GM21367 (cell line): Measurements from ENCODE around the gene LAGE3.

Experiments
- ATAC-seq: cut with Tn5 transposase; IDR thresholded peaks from one replicate; pipeline ENCODE4 v1.9.1; 2021; ENCODE audit not compliant: unreplicated experiment

Gene LAGE3

GRCh38 chrX:154478728-154479622 is at the start of gene LAGE3:
TSS of gene LAGE3 (minus strand) at chrX:154479281. CDS start at chrX:154478915, 366 bp downstream.
- peak; percentile 86 for ATAC-seq

GRCh38 chrX:154526901-154527675 is 48.0 kb upstream of the LAGE3 start:
- peak; percentile 67 for ATAC-seq

GRCh38 chrX:154525606-154526490 is 46.8 kb upstream of the LAGE3 start:
- no peak for ATAC-seq

- ATAC-seq: no peak
These were observed 40.3 kb upstream of the LAGE3 start for GRCh38 chrX:154519389-154519788.

- ATAC-seq: no peak
These were observed 38.2 kb upstream of the LAGE3 start for GRCh38 chrX:154517101-154517781.

- no peak for ATAC-seq
These were observed 37.6 kb upstream of the LAGE3 start for GRCh38 chrX:154516656-154517100.

- ATAC-seq: peak; percentile 94
These were observed 37.0 kb upstream of the LAGE3 start, which contains the start of gene FAM3A for GRCh38 chrX:154515966-154516655. TSS of gene FAM3A (minus strand) at chrX:154516232. CDS start at chrX:154515772, 460 bp downstream.

- no peak for ATAC-seq
These were observed 36.2 kb upstream of the LAGE3 start for GRCh38 chrX:154515090-154515965.

GRCh38 chrX:154513716-154514115 is 34.6 kb upstream of the LAGE3 start:
- ATAC-seq: no peak

- ATAC-seq: no peak
These were observed 33.9 kb upstream of the LAGE3 start for GRCh38 chrX:154512879-154513553.

- ATAC-seq: no peak
These were observed 32.7 kb upstream of the LAGE3 start for GRCh38 chrX:154511761-154512160.

- no peak for ATAC-seq
These were observed 30.4 kb upstream of the LAGE3 start for GRCh38 chrX:154509455-154509854.

GRCh38 chrX:154508384-154508745 is 29.3 kb upstream of the LAGE3 start:
- ATAC-seq: no peak

GRCh38 chrX:154507673-154508383 is 28.7 kb upstream of the LAGE3 start:
- no peak for ATAC-seq

GRCh38 chrX:154506483-154507332 is 27.6 kb upstream of the LAGE3 start:
- ATAC-seq: no peak

GRCh38 chrX:154505734-154506133 is 26.7 kb upstream of the LAGE3 start:
- no peak for ATAC-seq

GRCh38 chrX:154502989-154503388 is 23.9 kb upstream of the LAGE3 start:
- no peak for ATAC-seq
